ENCODE measurements around the gene CNN2. TPM values are rescaled to one million over a fixed set of nuclear protein-coding genes. Genes with fewer than 3 reads are reported as not detected.

The CNN2 gene
- total and polyA plus RNA-seq, 2 of the 8 experiments (the other 6 are each of a cell fraction or from before 2014, with no cell fraction given): 189 to 551 TPM

- TF ChIP-seq CTCF (IDR thresholded peaks at IDR 0.05; ENCODE audit: control extremely low read depth in 1 of 3, insufficient read depth in 1 of 3, low read depth in 1 of 3, low read length in 3 of 3) (no peak), ATF2 (IDR thresholded peaks at IDR 0.05; ENCODE audit: low read length) (no peak)
Measured at GRCh38 chr19:1067341-1067957, 41.0 kb downstream of the CNN2 start (continued).

All from H1 (cell line).